OCI-LY3 (cell line): ENCODE data around the gene AURKA.

Experiments used
- CTCF ChIP-seq: fragments of 200-600, 300-600 bp; sonication (generic); IDR thresholded peaks from 2 replicates; pipeline ENCODE4 v1.5.1; 2014; ENCODE audit warnings: antibody characterized with exemption, low read length, low read depth
- EZH2phosphoT487 ChIP-seq: fragments of 200-600 bp; shearing (Covaris generic); IDR thresholded peaks from 2 replicates; pipeline ENCODE4 v1.6.1; 2018; ENCODE audit warnings: antibody characterized with exemption, mixed run types, low read depth

- TF ChIP-seq EZH2phosphoT487 (no peak), CTCF (no peak)
Measured at GRCh38 chr20:56428410-56428809, 36.4 kb upstream of the AURKA start.
